ENCODE measurements around the gene ALDH7A1. TPM values are rescaled to one million over a fixed set of nuclear protein-coding genes. Genes with fewer than 3 reads are reported as not detected.

ALDH7A1 gene
- total RNA-seq, 1 experiment from 2014 or later, result 148 TPM

- Histone ChIP-seq H2BK12ac (ENCODE audit: insufficient read length, low read depth, low read length) (no peak overlapping the region), H4K8ac (replicated peaks; ENCODE audit: insufficient read length, low read depth, low read length) (no peak overlapping the region), H3K4me2 (ENCODE audit: insufficient read depth, insufficient read length, low read length) (no peak overlapping the region), H2BK15ac (ENCODE audit: low read depth, low read length) (no peak overlapping the region), H2BK20ac (ENCODE audit: low read depth, low read length, poor library complexity, severe bottlenecking) (no peak overlapping the region), H4K5ac (ENCODE audit: insufficient read length, low read depth, low read length) (no peak overlapping the region), H3K23ac (ENCODE audit: insufficient read length, low read depth, low read length) (no peak overlapping the region), H2AK5ac (ENCODE audit: insufficient read length, low read length) (no peak overlapping the region), H3K18ac (ENCODE audit: insufficient read length, low read depth, low read length) (no peak overlapping the region), H3T11ph (ENCODE audit: low read length) (no peak overlapping the region), H3K56ac (ENCODE audit: insufficient read length, low read depth, low read length) (no peak overlapping the region), H3K23me2 (ENCODE audit: insufficient read length, low read depth, low read length, poor library complexity, severe bottlenecking) (no peaks in the 10 kb centered on the region), H2AFZ (ENCODE audit: low read length) (no peak overlapping the region), H2BK120ac (ENCODE audit: low read depth, low read length, poor library complexity, severe bottlenecking) (no peak overlapping the region), H4K91ac (ENCODE audit: insufficient read length, low read depth, low read length) (no peak overlapping the region), H3K4ac (ENCODE audit: low read depth, low read length) (no peak overlapping the region), H3K9me3 (ENCODE audit: control insufficient read depth, low read depth, low read length) (no peaks in the 10 kb centered on the region), H4K20me1 (ENCODE audit: control insufficient read depth, insufficient read depth, insufficient read length) (no peaks in the 10 kb centered on the region), H3K27ac (ENCODE audit: insufficient read length, low read depth, low read length) (no peak overlapping the region), H3K27me3 (ENCODE audit: insufficient read depth, low read length) (no peaks in the 10 kb centered on the region), H3K79me2 (ENCODE audit: insufficient read depth, low read length) (no peaks in the 10 kb centered on the region), H3K4me1 (ENCODE audit: insufficient read depth, low read length) (no peaks in the 10 kb centered on the region; the same call in 1 of the 2 replicates), H3K14ac (ENCODE audit: insufficient read depth, low read length) (no peak overlapping the region), H3K79me1 (ENCODE audit: insufficient read depth, low read depth, low read length, poor library complexity, severe bottlenecking) (no peaks in the 10 kb centered on the region), H3K9ac (ENCODE audit: extremely low read depth, insufficient read length, low read length) (no peak overlapping the region), H2BK5ac (ENCODE audit: insufficient read length, low read length) (no peak overlapping the region)
- H3K4me1 Mint-ChIP-seq, result 0 out of 4 replicates have a peak, but pooled peaks cover 3% of the 10 kb centered on the region in 2 experiments
- H3K27me3 Mint-ChIP-seq (ENCODE audit: low read depth), result no peaks in the 10 kb centered on the region
- no peak overlapping the region for H3K4me3 Mint-ChIP-seq
- TF ChIP-seq CTCF (conservative IDR thresholded peaks at IDR 0.05), result no peak
- 0 out of 7 replicates have a peak overlapping the region, but pooled peaks of 1 of the 3 experiments have one; percentile 70 for H3K27ac Mint-ChIP-seq
- no peak for DNase-seq
- no peaks in the 10 kb centered on the region; a peak in 1 of 5 replicates for H3K9me3 Mint-ChIP-seq
- WGBS (ENCODE audit: extremely low coverage, insufficient read length, low lambda C conversion rate), result no CpG with 5 or more reads among the region's 4 CpGs
- no peaks in the 10 kb centered on the region for H3K36me3 Mint-ChIP-seq (ENCODE audit: insufficient read depth in 1 of 3, low read depth in 3 of 3)
Measured at GRCh38 chr5:126633552-126633951, 38.5 kb upstream of the ALDH7A1 start.
